PC-3 (cell line): ENCODE measurements around the gene CLPSL2.

ENCODE experiments used
- CTCF ChIP-seq: fragments of 300-600 bp; sonication (generic); conservative IDR thresholded peaks from 2 replicates; pipeline ENCODE4 v1.5.1; 2017; ENCODE audit warnings: antibody characterized with exemption, low read depth, mild to moderate bottlenecking, low read length
- EZH2 ChIP-seq: fragments of 300-600 bp; sonication (generic); IDR thresholded peaks from one replicate; pipeline ENCODE4 v1.6.1; 2017; ENCODE audit warnings: antibody characterized with exemption, mild to moderate bottlenecking, low read length; ENCODE audit not compliant: unreplicated experiment
- EZH2phosphoT487 ChIP-seq: fragments of 300-600 bp; sonication (generic); IDR thresholded peaks from 2 replicates; pipeline ENCODE4 v1.6.1; 2018; ENCODE audit warnings: mild to moderate bottlenecking, antibody characterized with exemption, low read length, borderline replicate concordance

DNA sequence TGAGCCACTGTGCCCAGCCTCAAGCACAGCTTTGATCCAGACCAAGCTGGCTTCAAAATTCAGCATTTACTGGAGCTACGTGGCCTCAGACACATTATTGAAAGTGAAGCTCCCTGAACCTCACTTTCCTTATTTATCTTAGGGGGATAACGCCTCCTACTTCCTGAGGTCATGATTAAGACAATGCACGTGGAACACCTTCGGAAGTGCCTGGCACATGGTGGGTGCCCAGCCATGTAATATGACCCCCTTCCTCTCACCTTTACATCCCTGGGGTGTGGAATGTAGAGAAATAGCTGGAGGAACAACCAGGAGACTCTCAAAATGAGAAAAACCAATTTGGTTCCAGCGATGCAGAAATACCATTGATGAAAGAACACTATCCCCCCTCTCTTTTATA lies 22.3 kb downstream of the CLPSL2 start:
- no peak for TF ChIP-seq CTCF
- no peak for TF ChIP-seq EZH2phosphoT487
- no peak for TF ChIP-seq EZH2
